ENCODE measurements around the gene ZNF571. TPM values are rescaled to one million over a fixed set of nuclear protein-coding genes. Genes with fewer than 3 reads are reported as not detected.

The ZNF571 gene
- total RNA-seq, 1 experiment from 2014 or later, result 5.3 TPM

Other genes with a start within 250 kb of the ZNF571 start
- gene ZNF527, start 223.7 kb downstream of the ZNF571 start, total RNA-seq (2014; rRNA removed; shearing (Covaris generic)), result 8.1 and 8.4 TPM in 2 replicates
- gene ZNF569, start 127.3 kb downstream of the ZNF571 start, total RNA-seq (2014; rRNA removed; shearing (Covaris generic)), result 16.9 and 21.9 TPM in 2 replicates
- gene ZNF570, start 125.4 kb downstream of the ZNF571 start, total RNA-seq (2014; rRNA removed; shearing (Covaris generic)), result 9.4 and 11.8 TPM in 2 replicates
- gene ZNF793, start 87.9 kb downstream of the ZNF571 start, total RNA-seq (2014; rRNA removed; shearing (Covaris generic)), result 1.9 and 2.3 TPM in 2 replicates
- gene ZNF540, start 84 bp upstream of the ZNF571 start, total RNA-seq (2014; rRNA removed; shearing (Covaris generic)), result 0.73 and 1.8 TPM in 2 replicates
- 25.3 and 29.7 TPM in 2 replicates for gene ZFP30, start 60.7 kb upstream of the ZNF571 start, total RNA-seq (2014; rRNA removed; shearing (Covaris generic))
- 10.6 and 12.2 TPM in 2 replicates for gene ZNF607, start 125.0 kb upstream of the ZNF571 start, total RNA-seq (2014; rRNA removed; shearing (Covaris generic))
- 8.5 and 10.7 TPM in 2 replicates for gene ZNF573, start 184.8 kb upstream of the ZNF571 start, total RNA-seq (2014; rRNA removed; shearing (Covaris generic))

Measured in SJCRH30 (cell line).